Right lobe of liver (tissue), 6 donors: ENCODE measurements around the gene RIC3. TPM values are rescaled to one million over a fixed set of nuclear protein-coding genes. Genes with fewer than 3 reads are reported as not detected.
A peak's percentile ranks its signal among the peaks of the same experiment; 100 is the strongest.

Experiments used
- ATAC-seq, 4 donors: fragments of 200-7000 bp; cut with Tn5 transposase; one replicate each; pipeline ENCODE4 v1.9.1; 2020; ENCODE audit warnings: mild to moderate bottlenecking in 4 of 4, moderate library complexity in 4 of 4
- DNase-seq, 3 donors: peaks; one replicate each; pipeline ENCODE4 v3.0.0-alpha.2; 2020
- H3K27ac ChIP-seq, 3 donors: fragments of 200-600 bp; one replicate each; pipeline ENCODE4 v1.8.0; 2022
- H3K27me3 ChIP-seq, 2 donors: fragments of 200-600 bp; one replicate each; pipeline ENCODE4 v1.8.0; 2022
- H3K36me3 ChIP-seq, 4 donors: fragments of 200-600 bp; sonication (generic) in 1 of 4; one replicate each; pipeline versions ENCODE4 v1.5.1 to v1.8.0; 2017 to 2022; ENCODE audit warnings: control low read depth in 1 of 4
- H3K4me1 ChIP-seq, 4 donors: fragments of 200-600 bp; sonication (generic) in 1 of 4; one replicate each; pipeline versions ENCODE4 v1.5.1 to v1.8.0; 2017 to 2022; ENCODE audit warnings: control low read depth in 1 of 4
- H3K4me3 ChIP-seq, 3 donors: fragments of 200-600 bp; one replicate each; pipeline ENCODE4 v1.8.0; 2022
- H3K9me3 ChIP-seq, 4 donors: fragments of 200-600 bp; sonication (generic) in 1 of 4; one replicate each; pipeline versions ENCODE4 v1.5.1 to v1.8.0; 2017 to 2022; ENCODE audit warnings: control low read depth in 1 of 4
- POLR2A ChIP-seq: fragments of 450-650 bp; IDR thresholded peaks from one replicate; pipeline ENCODE4 v1.6.1; 2017; ENCODE audit warnings: antibody characterized with exemption, mild to moderate bottlenecking
- WGBS: methylation state at CpG from one replicate; pipeline ENCODE4 v1.1.6; 2018; ENCODE audit warnings: low coverage, low lambda C conversion rate; ENCODE audit not compliant: insufficient coverage; ENCODE audit errors: missing lambda C conversion rate; 5-methylcytosine and 5-hydroxymethylcytosine counted together
- intact Hi-C, 2 donors: fragments of 100-400 bp; cut with DNase I; formaldehyde crosslinking; loops; one replicate each; pipeline versions ENCODE4 v1.11.2 to v1.14.1; 2022
- total RNA-seq, 6 experiments: library from RNA; depleted of rRNA in 2 of 6; stranded (reverse); fragments of >200 nt in 2 of 6; fragmentation: NEBNext Ultra II Directional in 3 of 6; extraction: Animal tissue kit (Norgen Biotek cat#: 25700) in 3 of 6; gene quantifications; one replicate each; pipeline versions ENCODE4 v1.1.0 to v1.2.4, GENCODE V29; 2016 to 2023
- TF ChIP-seq, protein P1 (sequence below), 4 donors: fragments of 200-600 bp in 3 of 4; fragments of 450-650 bp in 1 of 4; IDR thresholded peaks; one replicate each; pipeline versions ENCODE4 v1.5.1 to v1.8.0; 2016 to 2022; ENCODE audit warnings: antibody characterized with exemption in 4 of 4, mild to moderate bottlenecking in 2 of 4
- donor health status: DM: no; HTN: yes; CAD: no.
- donor health status: DM: no; HTN: no; CAD: no.
- donor health status: DM: no; HTN: no; CAD: no.
- donor health status: DM: no; HTN: yes; CAD: no.
- donor health status: DM: no; HTN: yes; CAD: no.

Gene RIC3
- total RNA-seq, 6 experiments from 2014 or later, result 1.4 to 7.3 (median 3.6) TPM

DNA sequence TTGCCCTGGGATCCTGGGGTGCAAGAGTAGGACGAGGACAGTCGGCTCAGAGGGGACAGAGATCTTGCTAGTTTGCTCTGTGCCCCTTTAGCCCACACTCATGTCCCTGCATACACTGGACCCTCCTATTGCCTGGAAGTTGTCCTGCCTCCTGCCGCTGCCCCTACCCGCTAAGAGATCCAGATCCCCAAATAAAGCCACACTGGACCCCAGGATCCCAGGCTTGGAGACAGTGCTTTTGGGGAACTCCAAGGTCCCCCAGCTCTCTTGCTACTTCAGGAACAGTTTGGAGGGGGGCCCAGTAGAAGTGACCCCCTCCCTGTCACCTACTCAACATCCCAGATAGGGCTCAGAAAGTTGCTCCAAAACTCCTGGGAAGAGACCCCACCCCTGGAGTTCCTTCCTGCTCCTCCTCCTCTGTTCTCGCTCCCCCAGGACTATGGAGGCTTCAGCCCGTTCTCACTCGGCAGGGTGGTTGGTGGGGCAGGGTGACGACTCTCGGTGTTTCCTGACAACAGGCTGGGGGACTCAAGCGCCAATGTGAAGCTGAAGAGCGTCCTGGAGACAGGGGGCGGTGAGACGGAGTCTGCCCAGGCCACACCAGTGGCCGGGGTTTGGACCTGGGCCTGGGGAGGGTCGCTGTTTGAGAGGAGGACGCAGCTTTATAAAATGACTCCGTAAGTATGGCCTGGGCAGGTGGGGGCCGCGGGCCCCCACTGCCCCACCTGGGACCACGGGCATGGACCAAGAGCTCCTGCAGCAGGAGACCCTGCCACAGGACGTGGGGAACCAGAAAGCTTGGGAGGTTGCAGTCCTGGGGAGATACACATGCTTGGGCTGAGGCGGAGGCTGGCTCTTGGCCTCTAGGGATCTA lies 107.0 kb downstream of the RIC3 start:
- Histone ChIP-seq H3K27ac (no peak overlapping the region), H3K4me1 (no peaks in the 10 kb centered on the region), H3K9me3 (no peaks in the 10 kb centered on the region), H3K36me3 (no peaks in the 10 kb centered on the region), H3K4me3 (no peak overlapping the region), H3K27me3 (no peaks in the 10 kb centered on the region)
- WGBS, result 97% methylated on average over 5 of the region's 22 CpGs
- ATAC-seq, result no peak
- peak in 1 of 3 donors; percentile 31 for DNase-seq
- no peak for TF ChIP-seq POLR2A
- TF ChIP-seq, protein P1, sequence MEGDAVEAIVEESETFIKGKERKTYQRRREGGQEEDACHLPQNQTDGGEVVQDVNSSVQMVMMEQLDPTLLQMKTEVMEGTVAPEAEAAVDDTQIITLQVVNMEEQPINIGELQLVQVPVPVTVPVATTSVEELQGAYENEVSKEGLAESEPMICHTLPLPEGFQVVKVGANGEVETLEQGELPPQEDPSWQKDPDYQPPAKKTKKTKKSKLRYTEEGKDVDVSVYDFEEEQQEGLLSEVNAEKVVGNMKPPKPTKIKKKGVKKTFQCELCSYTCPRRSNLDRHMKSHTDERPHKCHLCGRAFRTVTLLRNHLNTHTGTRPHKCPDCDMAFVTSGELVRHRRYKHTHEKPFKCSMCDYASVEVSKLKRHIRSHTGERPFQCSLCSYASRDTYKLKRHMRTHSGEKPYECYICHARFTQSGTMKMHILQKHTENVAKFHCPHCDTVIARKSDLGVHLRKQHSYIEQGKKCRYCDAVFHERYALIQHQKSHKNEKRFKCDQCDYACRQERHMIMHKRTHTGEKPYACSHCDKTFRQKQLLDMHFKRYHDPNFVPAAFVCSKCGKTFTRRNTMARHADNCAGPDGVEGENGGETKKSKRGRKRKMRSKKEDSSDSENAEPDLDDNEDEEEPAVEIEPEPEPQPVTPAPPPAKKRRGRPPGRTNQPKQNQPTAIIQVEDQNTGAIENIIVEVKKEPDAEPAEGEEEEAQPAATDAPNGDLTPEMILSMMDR (IDR thresholded peaks at IDR 0.05), result no peak
- intact Hi-C loops, result no loop called here

DNA sequence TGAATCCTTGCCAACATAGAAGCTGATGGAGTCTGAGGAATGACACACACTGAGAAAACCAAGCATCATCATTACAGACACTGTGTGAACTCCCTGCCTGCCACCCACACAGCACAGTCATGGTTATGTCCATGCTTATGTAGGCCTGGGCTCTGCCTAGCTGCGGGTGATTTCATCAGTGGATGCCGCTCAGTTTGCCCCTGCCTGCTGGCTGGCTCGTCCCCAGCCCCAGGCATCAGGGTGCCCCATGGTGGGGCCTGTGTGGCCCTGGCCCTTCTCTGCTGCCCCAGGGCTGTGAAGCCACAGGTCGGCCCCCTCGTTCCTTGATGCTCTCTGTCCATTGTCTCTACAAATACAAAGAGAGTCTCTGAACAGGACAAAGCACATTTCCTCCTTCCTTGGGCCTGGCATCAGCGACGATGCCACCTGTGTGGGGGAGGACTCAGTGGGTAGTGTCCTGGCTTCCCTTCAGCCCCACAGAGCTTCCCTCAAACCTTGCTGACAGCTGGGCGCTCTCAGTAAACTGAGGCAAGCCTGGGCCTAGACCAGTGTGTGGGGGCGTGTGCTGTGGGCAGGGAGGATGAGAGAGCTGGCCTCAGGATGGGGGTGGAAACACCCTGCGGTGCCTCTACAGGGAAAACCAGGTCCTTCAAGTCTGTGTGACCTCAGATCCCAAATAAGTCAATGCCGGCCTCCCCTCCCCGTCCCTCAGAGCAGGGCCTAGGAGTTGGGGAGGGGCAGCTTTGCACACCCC lies 107.8 kb downstream of the RIC3 start:
- intact Hi-C loops, result no loop called here
- no peak overlapping the region for H3K4me3 ChIP-seq
- no peaks in the 10 kb centered on the region for H3K36me3 ChIP-seq
- no peak overlapping the region for H3K27ac ChIP-seq
- no CpG with 5 or more reads among the region's 12 CpGs for WGBS
- ATAC-seq (no peak), DNase-seq (peak in 1 of 3 donors; percentile 14)
- TF ChIP-seq, protein P1 (IDR thresholded peaks at IDR 0.05), result no peak
- no peak for TF ChIP-seq POLR2A
- H3K4me1 ChIP-seq, result no peaks in the 10 kb centered on the region
- H3K27me3 ChIP-seq, result no peaks in the 10 kb centered on the region
- H3K9me3 ChIP-seq, result no peaks in the 10 kb centered on the region

DNA sequence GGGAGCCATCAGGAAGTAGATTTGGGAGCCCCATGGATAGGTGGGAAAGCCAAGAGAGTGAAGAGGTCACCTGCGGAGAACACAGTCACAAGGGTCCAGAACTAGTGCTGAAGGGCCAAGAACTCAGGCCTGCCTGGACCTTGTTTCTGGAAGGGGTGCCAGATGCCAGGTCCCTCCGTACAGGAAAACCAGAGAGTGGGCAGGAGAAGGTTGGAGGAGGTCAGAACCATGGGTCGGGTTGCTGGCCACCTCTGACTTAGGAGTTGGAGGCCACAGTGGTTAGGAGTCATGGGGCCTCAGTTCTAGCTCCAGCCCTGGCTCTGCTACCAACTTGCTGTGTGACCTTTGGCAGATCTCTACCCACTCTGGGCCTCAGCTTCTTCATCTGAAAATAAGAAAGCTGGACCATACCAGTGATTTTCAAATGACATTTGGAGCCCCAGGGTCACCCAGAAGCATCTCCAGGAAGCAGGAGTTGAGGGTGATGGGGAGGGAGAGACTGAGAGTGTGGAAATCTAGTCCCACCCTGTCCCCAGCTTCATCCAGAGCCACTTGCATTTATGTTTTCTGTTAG lies 108.6 kb downstream of the RIC3 start:
- intact Hi-C loops, result no loop called here
- WGBS, result no CpG with 5 or more reads among the region's 3 CpGs
- ATAC-seq (no peak), DNase-seq (peak in 1 of 3 donors; percentile 27)
- H3K27me3 ChIP-seq, result no peaks in the 10 kb centered on the region
- no peak overlapping the region for H3K4me3 ChIP-seq
- H3K27ac ChIP-seq, result no peak overlapping the region
- H3K9me3 ChIP-seq, result no peaks in the 10 kb centered on the region
- no peaks in the 10 kb centered on the region for H3K4me1 ChIP-seq
- TF ChIP-seq POLR2A, result no peak
- TF ChIP-seq, protein P1 (IDR thresholded peaks at IDR 0.05), result no peak
- H3K36me3 ChIP-seq, result no peaks in the 10 kb centered on the region

DNA sequence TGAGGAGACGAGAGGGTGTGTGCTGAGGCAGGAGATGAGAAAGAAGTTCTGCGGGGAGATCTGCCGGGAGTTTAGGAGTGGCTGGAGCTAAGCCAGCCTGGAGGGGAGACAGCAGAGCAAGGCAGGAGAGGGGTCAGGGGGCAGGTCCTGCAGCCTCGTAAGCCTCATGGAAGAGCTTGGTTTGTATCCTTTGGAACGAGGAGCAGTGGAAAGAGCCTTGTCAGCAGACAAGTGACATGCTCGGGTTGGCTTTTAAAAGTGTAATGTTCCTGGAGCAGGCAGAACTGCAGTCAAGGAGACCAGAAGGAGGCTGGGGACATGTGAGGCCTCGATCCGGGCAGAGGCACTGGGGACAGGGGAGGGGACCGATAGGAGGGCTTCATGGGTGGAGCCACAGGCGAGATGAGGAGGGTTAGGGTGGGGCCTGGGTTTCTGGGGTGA lies 109.2 kb downstream of the RIC3 start:
- Histone ChIP-seq H3K27me3 (no peaks in the 10 kb centered on the region), H3K9me3 (no peaks in the 10 kb centered on the region), H3K4me1 (no peaks in the 10 kb centered on the region), H3K4me3 (no peak overlapping the region), H3K36me3 (no peaks in the 10 kb centered on the region), H3K27ac (no peak overlapping the region)
- no peak for TF ChIP-seq POLR2A
- TF ChIP-seq, protein P1 (IDR thresholded peaks at IDR 0.05), result no peak
- DNase-seq (peak in 1 of 3 donors; percentile 41), ATAC-seq (no peak)
- WGBS, result 25% methylated on average over 8 of the region's 10 CpGs
- intact Hi-C loops, result no loop called here
